Left ventricle myocardium inferior (tissue), 1 donor: ENCODE measurements around the gene RNF214. TPM values are rescaled to one million over a fixed set of nuclear protein-coding genes. Genes with fewer than 3 reads are reported as not detected.
A peak's percentile ranks its signal among the peaks of the same experiment; 100 is the strongest.
"Not testable (repeated sequence)": the region's sequence is repeated elsewhere in the genome, so short reads cannot be mapped to it uniquely, and the experiment has no call there.

ENCODE experiments used
- DNase-seq: peaks from one replicate; pipeline ENCODE4 v3.0.0-alpha.2; 2020
- H3K27ac ChIP-seq: fragments of 200-600 bp; replicated peaks from 2 replicates; pipeline ENCODE4 v1.8.0; 2021
- H3K27me3 ChIP-seq: fragments of 200-600 bp; 2 replicates; pipeline ENCODE4 v1.8.0; 2021; ENCODE audit warnings: low read depth
- H3K36me3 ChIP-seq: fragments of 200-600 bp; 2 replicates; pipeline ENCODE4 v1.8.0; 2021
- H3K4me1 ChIP-seq: fragments of 200-600 bp; 2 replicates; pipeline ENCODE4 v1.8.0; 2021
- H3K4me3 ChIP-seq: fragments of 200-600 bp; 2 replicates; pipeline ENCODE4 v1.8.0; 2021; ENCODE audit warnings: mild to moderate bottlenecking, moderate library complexity
- H3K9me3 ChIP-seq: fragments of 200-600 bp; replicated peaks from 2 replicates; pipeline ENCODE4 v1.8.0; 2021
- intact Hi-C: fragments of 100-400 bp; cut with micrococcal nuclease; formaldehyde crosslinking; loops from one replicate; pipeline ENCODE4 v1.11.0; 2022
- total RNA-seq: library from RNA; stranded (reverse); fragmentation: NEBNext Ultra II Directional; extraction: Animal tissue kit (Norgen Biotek cat#: 25700); gene quantifications from one replicate; pipeline ENCODE4 v1.2.1, GENCODE V29; 2021
- TF ChIP-seq, protein P1 (sequence below): fragments of 200-600 bp; IDR thresholded peaks from 2 replicates; pipeline ENCODE4 v1.8.0; 2021; ENCODE audit warnings: antibody characterized with exemption, mild to moderate bottlenecking, borderline replicate concordance
- donor health status: DM: no; HTN: yes; CAD: no; lungs with severe emphysema.

RNF214 gene
- total RNA-seq, 1 donor from 2014 or later: 21.1 TPM

DNA sequence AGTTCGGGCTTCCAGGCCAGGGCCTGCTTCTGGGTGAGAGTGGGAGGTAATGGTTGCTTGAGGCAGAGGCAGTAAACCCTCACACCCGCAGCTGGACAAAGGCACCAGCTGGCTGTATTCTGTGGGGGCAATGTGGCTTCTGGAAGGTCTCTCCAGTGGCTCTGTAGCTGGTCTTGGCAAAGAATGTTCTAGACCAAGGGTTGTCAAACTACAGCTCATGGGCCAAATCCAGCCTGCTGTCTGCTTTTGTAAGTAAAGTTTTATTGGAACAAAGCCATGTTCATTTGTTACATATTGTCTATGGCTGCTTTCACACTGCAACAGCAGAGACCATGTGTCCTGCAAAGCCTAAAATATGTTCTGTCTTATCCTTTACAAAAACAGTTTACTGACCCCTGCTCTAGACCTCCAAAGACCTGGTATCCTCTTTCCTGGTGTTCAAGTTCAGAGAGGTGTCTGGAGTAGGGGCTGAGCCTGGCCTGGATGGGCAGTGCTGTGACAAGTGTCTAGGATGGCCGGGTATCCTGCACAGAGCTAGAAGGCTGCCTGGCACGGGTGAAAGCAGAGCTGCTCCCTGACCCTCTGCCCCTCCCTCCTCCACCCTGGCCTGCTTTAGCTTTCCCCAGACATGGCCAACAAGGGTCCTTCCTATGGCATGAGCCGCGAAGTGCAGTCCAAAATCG is 29.9 kb upstream of the RNF214 start:
- no peak for DNase-seq
- TF ChIP-seq, protein P1, sequence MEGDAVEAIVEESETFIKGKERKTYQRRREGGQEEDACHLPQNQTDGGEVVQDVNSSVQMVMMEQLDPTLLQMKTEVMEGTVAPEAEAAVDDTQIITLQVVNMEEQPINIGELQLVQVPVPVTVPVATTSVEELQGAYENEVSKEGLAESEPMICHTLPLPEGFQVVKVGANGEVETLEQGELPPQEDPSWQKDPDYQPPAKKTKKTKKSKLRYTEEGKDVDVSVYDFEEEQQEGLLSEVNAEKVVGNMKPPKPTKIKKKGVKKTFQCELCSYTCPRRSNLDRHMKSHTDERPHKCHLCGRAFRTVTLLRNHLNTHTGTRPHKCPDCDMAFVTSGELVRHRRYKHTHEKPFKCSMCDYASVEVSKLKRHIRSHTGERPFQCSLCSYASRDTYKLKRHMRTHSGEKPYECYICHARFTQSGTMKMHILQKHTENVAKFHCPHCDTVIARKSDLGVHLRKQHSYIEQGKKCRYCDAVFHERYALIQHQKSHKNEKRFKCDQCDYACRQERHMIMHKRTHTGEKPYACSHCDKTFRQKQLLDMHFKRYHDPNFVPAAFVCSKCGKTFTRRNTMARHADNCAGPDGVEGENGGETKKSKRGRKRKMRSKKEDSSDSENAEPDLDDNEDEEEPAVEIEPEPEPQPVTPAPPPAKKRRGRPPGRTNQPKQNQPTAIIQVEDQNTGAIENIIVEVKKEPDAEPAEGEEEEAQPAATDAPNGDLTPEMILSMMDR: no peak
- no peaks in the 10 kb centered on the region for H3K27me3 ChIP-seq
- peaks cover 20% of the 10 kb centered on the region for H3K36me3 ChIP-seq
- intact Hi-C loops: no loop called here
- H3K27ac ChIP-seq: peak overlapping the region; percentile 78
- peak overlapping the region; percentile 58 for H3K4me3 ChIP-seq
- peaks cover 63% of the 10 kb centered on the region for H3K4me1 ChIP-seq
- H3K9me3 ChIP-seq: no peaks in the 10 kb centered on the region

DNA sequence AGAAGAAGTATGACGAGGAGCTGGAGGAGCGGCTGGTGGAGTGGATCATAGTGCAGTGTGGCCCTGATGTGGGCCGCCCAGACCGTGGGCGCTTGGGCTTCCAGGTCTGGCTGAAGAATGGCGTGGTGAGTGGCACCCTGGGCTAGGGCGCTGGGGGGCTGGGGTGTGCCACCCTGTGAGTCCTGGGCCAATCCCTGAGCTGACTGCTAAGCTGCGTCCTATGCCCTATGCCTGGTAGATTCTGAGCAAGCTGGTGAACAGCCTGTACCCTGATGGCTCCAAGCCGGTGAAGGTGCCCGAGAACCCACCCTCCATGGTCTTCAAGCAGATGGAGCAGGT is 29.4 kb upstream of the RNF214 start:
- Histone ChIP-seq H3K27me3 (no peaks in the 10 kb centered on the region), H3K4me1 (peaks cover 58% of the 10 kb centered on the region), H3K27ac (peak overlapping the region; percentile 78), H3K36me3 (peaks cover 20% of the 10 kb centered on the region), H3K4me3 (peak overlapping the region; percentile 58), H3K9me3 (no peaks in the 10 kb centered on the region)
- TF ChIP-seq, protein P1: no peak
- no peak for DNase-seq
- intact Hi-C loops: no loop called here

DNA sequence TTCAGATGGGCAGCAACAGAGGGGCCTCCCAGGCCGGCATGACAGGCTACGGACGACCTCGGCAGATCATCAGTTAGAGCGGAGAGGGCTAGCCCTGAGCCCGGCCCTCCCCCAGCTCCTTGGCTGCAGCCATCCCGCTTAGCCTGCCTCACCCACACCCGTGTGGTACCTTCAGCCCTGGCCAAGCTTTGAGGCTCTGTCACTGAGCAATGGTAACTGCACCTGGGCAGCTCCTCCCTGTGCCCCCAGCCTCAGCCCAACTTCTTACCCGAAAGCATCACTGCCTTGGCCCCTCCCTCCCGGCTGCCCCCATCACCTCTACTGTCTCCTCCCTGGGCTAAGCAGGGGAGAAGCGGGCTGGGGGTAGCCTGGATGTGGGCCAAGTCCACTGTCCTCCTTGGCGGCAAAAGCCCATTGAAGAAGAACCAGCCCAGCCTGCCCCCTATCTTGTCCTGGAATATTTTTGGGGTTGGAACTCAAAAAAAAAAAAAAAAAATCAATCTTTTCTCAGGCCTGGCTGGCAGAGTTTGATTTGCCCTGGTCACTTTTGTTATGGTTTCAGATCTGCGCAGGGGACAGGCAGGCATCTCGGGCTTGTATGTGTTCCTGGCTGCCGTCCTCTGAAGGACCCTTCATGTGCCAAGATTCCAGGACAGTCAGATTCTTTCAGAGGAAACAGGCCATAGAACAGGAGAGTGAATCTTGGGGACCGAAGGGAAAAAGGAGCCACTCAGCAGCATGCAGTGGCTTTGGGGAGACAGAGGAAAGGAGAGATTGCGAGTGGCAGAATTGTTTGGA is 28.0 kb upstream of the RNF214 start:
- Histone ChIP-seq H3K4me3 (no peak overlapping the region), H3K27ac (peak overlapping the region; percentile 78), H3K4me1 (peaks cover 43% of the 10 kb centered on the region), H3K27me3 (no peaks in the 10 kb centered on the region), H3K9me3 (no peaks in the 10 kb centered on the region), H3K36me3 (peaks cover 22% of the 10 kb centered on the region)
- TF ChIP-seq, protein P1: no peak
- DNase-seq: no peak
- intact Hi-C loops: loop anchor here (5.0 kb wide), 1 partner anchor 72 kb away; no protein-coding TSS in a partner anchor

DNA sequence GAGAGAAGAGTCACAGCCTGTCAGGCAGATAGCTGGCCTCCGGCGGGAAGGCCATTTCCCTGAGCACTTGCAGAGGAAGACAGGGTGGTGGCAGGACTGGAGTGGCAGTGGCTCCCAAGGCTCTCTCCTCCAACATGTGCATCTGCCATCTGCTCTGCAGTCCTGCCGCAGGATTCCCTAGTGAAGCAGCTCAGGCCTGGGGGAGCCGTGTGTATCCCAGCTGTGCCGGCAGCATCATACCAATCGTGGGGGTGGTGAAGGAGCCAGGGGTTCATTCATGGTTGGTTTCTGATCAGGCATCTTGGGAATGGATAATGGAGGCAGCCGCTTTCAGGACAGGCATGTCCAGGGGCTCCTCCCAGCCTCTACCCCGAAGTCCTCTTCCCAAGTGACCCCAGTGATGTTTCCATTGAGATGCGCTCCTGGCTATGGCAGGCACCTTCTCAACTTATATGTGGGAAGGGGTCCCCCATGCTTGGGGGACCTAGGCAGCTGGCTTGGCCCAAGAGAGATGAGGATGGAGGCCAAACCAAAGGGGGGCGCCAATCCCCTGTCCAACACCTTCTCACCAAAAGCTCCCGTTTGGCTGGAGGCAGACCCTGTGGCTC is 27.2 kb upstream of the RNF214 start:
- intact Hi-C loops: loop anchor here (5.0 kb wide), 1 partner anchor 73 kb away; no protein-coding TSS in a partner anchor

DNA sequence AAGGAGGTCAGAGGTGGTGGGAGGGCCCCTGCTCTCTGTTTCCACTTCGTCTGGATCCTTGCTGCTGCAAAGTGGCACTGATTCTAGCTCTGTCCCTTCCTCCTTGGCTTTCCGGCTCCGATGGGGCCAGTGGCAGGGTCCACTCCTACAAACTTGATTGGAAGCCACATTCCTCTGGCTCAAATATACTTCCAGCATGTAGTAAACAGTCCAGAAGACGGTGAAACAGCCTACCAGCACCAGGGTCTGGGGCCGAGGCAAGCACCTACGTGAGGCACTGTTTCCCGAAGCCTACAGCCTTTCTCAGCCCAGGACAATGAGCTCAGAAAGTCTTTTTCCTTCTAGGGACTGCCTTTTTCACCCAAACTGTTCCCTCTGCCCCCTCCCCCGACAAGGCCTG is 26.4 kb upstream of the RNF214 start:
- DNase-seq, H3K4me3 ChIP-seq, H3K27me3 ChIP-seq, H3K9me3 ChIP-seq, H3K27ac ChIP-seq: not testable (repeated sequence)
- Histone ChIP-seq H3K4me1 (peaks cover 30% of the 10 kb centered on the region), H3K36me3 (peaks cover 32% of the 10 kb centered on the region)
- intact Hi-C loops: loop anchor here (5.0 kb wide), 1 partner anchor 74 kb away; no protein-coding TSS in a partner anchor

More for the DNA sequence above, 27.2 kb upstream of the RNF214 start:
- Histone ChIP-seq H3K27me3 (no peaks in the 10 kb centered on the region), H3K4me3 (no peak overlapping the region), H3K4me1 (peaks cover 35% of the 10 kb centered on the region), H3K9me3 (no peaks in the 10 kb centered on the region), H3K36me3 (peaks cover 28% of the 10 kb centered on the region), H3K27ac (peak overlapping the region; percentile 78)
- TF ChIP-seq, protein P1: no peak
- no peak for DNase-seq
